Occipital lobe (tissue), 2 donors: ENCODE data around the gene CD9. TPM values are rescaled to one million over a fixed set of nuclear protein-coding genes. Genes with fewer than 3 reads are reported as not detected.

Experiments used
- DNase-seq: peaks from one replicate; lab custom pipeline; 2025; lab: John Stamatoyannopoulos, UW
- total RNA-seq: library from RNA; depleted of rRNA; stranded (reverse); fragments of >200 nt; gene quantifications from one replicate; pipeline ENCODE4 v1.2.3, GENCODE V29; 2014

The CD9 gene
- total RNA-seq, 1 donor from 2014 or later = 29.5 TPM

- DNase-seq = no peak
Observed at GRCh38 chr12:6237830-6238229, 37.6 kb downstream of the CD9 start.

- DNase-seq = no peak
Observed at GRCh38 chr12:6238875-6239274, 38.7 kb downstream of the CD9 start.

GRCh38 chr12:6241495-6241894, 41.3 kb downstream of the CD9 start:
- no peak for DNase-seq

GRCh38 chr12:6249580-6249979, 49.4 kb downstream of the CD9 start:
- no peak for DNase-seq

- DNase-seq = no peak
Observed at GRCh38 chr12:6250343-6250742, 50.1 kb downstream of the CD9 start.

GRCh38 chr12:6253278-6253677, 53.1 kb downstream of the CD9 start:
- no peak for DNase-seq

GRCh38 chr12:6254491-6254890, 54.3 kb downstream of the CD9 start:
- no peak for DNase-seq

- no peak for DNase-seq
Observed at GRCh38 chr12:6257007-6257406, 56.8 kb downstream of the CD9 start.

- no peak for DNase-seq
Observed at GRCh38 chr12:6262211-6262610, 62.0 kb downstream of the CD9 start.

- no peak for DNase-seq
Observed at GRCh38 chr12:6262623-6263022, 62.4 kb downstream of the CD9 start.

- DNase-seq = no peak
Observed at GRCh38 chr12:6263931-6264330, 63.7 kb downstream of the CD9 start.

GRCh38 chr12:6264402-6265037, 64.3 kb downstream of the CD9 start:
- no peak for DNase-seq

GRCh38 chr12:6265038-6265405, 64.8 kb downstream of the CD9 start:
- DNase-seq = no peak

GRCh38 chr12:6266541-6266966, 66.4 kb downstream of the CD9 start:
- no peak for DNase-seq

GRCh38 chr12:6266971-6267721, 66.9 kb downstream of the CD9 start:
- no peak for DNase-seq

GRCh38 chr12:6268484-6269157, 68.4 kb downstream of the CD9 start:
- DNase-seq = no peak

- DNase-seq = no peak
Observed at GRCh38 chr12:6269986-6270385, 69.8 kb downstream of the CD9 start.

GRCh38 chr12:6271281-6271680, 71.1 kb downstream of the CD9 start:
- DNase-seq = no peak

- DNase-seq = no peak
Observed at GRCh38 chr12:6272300-6273204, 72.4 kb downstream of the CD9 start.

GRCh38 chr12:6273205-6273540, 73.0 kb downstream of the CD9 start:
- DNase-seq = no peak

GRCh38 chr12:6273541-6274230, 73.5 kb downstream of the CD9 start:
- no peak for DNase-seq
